NCI-H146 treated with DMSO at 0.1 percent for 48 hours (cell line): ENCODE results near the gene PKIG.

Experiments used
- DNase-seq: peaks from one replicate; lab custom pipeline; 2025; ENCODE audit not compliant: unreplicated experiment; lab: John Stamatoyannopoulos, UW

The PKIG gene

GRCh38 chr20:44594730-44595129, 12.4 kb downstream of the PKIG start:
- DNase-seq, result no peak

DNA sequence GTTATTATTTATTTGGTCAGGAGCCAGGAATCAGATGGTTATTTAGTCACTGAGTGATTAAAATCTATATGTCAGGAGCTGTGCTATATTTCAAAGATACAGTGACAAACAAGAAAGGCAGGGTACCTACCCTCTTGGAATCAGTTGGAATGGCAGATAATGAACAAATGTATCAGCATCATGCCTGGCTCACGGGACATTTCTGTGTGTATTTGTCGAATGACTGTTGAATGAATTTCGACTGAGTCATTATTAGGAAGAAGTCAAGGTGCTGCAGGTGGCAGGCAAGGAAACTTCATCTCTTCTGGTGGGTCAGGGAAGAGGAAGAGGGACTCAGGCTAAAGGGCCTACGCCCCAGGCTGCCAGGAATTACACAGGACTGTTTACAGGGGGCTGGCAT, 13.6 kb downstream of the PKIG start:
- no peak for DNase-seq

GRCh38 chr20:44596876-44597275, 14.5 kb downstream of the PKIG start:
- DNase-seq, result no peak

GRCh38 chr20:44597516-44597915, 15.1 kb downstream of the PKIG start:
- no peak for DNase-seq

- no peak for DNase-seq
These were observed 15.6 kb downstream of the PKIG start for GRCh38 chr20:44597930-44598329.

- peak; percentile 6 for DNase-seq
These were observed 16.3 kb downstream of the PKIG start for GRCh38 chr20:44598423-44599305.

DNA sequence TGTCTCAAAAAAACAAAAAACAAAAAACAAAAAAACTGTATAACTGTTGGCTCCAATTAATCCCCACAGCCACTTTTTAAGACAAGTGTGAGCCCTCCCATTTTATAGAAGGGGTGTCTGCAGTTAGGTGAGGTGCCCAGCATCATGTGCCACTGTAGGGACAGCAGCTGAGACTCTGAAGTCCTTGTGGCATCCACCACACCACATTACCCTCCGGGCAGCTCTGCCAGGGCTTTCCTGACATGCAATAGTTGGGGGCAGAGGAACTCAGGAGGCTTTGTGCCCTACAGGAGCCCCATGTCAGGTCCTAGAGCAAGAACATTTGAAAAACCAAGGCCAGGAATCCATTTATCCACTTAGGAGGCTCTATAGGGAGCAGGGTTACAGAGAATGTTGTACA, 17.3 kb downstream of the PKIG start:
- no peak for DNase-seq

DNA sequence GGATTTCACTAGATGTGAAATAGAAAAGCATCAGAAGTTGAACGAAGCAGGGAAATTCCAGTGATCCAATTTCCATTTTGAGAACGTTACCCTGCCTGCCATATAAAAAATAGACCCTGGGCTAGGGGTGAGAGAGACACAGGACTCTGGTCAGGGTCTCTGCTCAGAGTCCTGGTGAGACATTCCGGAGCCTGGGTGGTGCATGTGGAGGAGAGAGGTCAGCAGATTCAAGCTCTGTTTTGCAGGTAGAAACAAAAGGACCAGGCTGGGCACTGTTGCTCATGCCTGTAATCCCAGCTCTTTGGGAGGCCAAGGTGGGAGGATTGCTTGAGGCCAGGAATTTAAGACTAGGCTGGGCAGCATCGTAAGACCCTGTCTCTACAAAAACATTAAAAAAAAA, 17.9 kb downstream of the PKIG start:
- DNase-seq, result no peak

- DNase-seq, result no peak
These were observed 18.4 kb downstream of the PKIG start for GRCh38 chr20:44600758-44601201.

- DNase-seq, result no peak
These were observed 18.9 kb downstream of the PKIG start for GRCh38 chr20:44601236-44601671.

- no peak for DNase-seq
These were observed 19.4 kb downstream of the PKIG start for GRCh38 chr20:44601801-44602204.

- no peak for DNase-seq
These were observed 20.9 kb downstream of the PKIG start for GRCh38 chr20:44603327-44603726.

DNA sequence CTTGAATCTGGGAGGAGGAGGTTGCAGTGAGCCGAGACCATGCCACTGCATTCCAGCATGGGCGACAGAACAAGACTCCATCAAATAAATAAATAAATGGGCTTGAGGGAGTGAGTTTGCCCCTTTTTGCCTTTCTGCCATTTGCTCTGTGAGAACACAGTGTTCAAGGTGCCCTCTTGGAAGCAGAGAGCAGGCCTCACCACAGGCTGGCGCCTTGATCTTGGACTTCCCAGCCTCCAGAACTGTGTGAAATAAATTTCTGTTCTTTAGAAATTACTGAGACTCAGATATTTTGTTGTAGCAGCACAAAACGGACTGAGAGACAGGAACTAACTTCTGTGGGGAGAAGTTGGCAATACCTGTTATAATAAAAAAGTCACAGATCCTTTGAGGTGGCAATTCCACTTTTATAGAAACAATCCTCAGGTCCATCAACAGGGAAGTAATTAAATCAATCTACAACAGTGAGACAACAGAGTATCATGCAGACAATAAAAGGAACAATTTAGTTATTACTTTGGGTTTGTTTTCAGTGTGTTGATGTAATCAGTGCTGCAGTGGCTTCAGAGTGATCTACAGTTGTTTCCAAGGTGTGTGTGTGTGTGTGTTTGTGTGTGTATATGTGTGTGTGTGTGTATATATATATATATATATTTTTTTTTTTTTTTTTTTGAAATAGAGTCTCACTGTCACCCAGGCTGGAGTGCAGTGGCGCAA, 24.5 kb downstream of the PKIG start:
- DNase-seq, result no peak

DNA sequence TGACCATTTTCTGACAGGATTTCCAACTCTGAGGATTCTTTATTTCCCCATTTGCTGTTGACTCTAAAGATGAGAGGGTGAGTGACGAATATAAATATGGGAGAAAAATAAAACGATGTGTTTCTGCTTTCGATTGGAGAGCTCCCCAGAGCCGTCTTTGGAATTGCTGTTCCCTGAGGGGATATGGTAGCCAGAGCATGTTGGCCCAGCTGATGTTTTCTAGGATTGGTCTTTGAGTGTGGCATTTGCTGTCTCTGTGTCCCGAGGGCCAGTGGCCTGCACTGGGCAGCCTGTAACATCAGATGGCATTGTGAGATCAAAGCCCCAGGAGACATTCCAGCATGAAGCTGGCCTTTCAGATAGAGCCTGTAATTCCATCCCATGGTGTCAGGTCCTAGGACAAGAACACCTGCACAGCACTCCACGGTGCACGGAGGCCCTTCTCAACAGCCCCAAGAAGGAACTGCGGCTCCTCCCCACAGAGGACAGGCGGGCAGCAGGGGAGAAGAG, 26.7 kb downstream of the PKIG start:
- DNase-seq, result no peak

GRCh38 chr20:44609516-44610312, 27.3 kb downstream of the PKIG start:
- peak; percentile 90 for DNase-seq

- DNase-seq, result no peak
These were observed 28.1 kb downstream of the PKIG start for GRCh38 chr20:44610313-44610962.

GRCh38 chr20:44613575-44613974, 31.2 kb downstream of the PKIG start:
- DNase-seq, result no peak

DNA sequence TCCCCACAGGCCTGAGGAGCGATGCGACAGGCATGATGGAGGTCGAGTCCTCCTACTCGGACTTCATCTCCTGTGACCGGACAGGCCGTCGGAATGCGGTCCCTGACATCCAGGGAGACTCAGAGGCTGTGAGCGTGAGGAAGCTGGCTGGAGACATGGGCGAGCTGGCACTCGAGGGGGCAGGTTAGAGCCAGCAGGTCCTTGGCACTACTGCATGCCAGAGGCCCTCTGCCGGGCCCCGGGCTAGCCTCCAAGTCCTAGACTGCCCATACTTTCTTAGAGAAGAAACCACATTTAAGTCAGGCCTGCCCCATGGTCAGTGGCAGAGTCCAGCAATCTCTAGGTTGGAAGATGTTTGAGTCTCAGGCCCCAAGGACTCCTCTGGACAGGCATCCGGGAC, 32.1 kb downstream of the PKIG start:
- DNase-seq, result no peak

DNA sequence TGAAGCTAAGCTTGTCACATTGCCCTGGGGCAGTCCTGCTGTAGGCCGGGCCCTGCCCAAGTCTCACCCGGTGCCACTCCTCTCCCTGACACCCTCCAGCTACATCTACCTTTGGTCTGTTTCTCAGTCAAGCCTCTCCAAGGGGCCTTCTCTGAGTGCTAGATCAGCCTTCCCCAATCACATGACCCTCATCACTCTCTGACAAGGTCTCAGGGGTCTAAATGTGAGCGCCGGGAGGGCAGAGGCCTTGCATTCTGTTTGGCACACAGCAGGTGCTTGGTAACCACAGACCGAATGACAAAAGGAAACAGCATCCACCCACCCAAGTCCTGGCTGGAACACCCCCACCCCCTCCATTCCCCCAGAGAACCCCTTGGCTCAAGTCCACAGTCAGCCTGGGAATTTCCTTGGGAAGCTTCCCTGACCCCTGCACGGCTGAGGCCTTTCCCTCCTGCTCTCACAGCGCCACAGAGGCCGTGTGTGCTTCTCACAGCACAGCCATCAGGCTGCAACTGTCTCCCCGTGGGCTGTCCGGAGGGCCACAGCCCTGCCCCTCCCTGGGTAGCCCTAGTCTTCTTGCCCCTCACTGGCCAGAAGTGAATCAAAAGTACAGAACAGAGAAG, 32.9 kb downstream of the PKIG start:
- no peak for DNase-seq

DNA sequence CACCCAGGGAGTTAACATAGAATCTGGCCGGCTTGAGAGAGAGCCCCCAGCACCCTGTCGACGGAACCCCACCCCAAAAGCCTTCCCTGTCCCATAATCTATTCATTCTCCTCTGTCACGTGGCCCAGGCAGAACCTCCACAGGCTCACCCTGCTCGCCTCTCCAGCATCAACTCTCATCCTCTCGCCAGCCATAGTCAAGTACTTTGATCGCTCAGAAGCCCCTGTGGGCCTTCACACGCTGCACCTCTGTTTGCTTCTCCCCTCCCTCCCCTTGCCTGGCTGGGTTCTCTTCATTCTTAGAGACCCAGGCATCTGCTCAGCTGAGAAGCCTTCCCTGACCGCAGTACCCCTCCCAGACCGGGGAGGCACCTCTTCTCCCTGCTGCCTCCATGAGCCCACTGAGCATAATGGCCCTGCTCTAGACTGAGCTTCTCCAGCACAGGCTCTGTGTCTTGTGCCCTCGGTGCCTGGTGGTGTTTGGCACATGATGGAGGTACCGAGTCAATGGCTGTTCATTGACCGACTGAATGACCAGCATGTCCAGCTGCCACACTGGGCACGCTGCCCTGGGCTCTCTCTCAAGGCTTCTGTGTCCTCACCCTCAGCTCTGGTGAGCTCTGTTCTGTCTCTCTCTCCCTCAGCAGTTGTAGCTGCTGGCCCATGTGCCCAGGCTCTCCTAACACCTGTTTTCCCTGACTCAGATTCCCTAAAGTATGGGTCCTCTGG, 33.7 kb downstream of the PKIG start:
- no peak for DNase-seq
